OCI-LY7 (cell line): ENCODE measurements around the gene SLC29A1. TPM values are rescaled to one million over a fixed set of nuclear protein-coding genes. Genes with fewer than 3 reads are reported as not detected.
A peak's percentile ranks its signal among the peaks of the same experiment; 100 is the strongest.

Experiments
- BruUV-seq: library from RNA; stranded (reverse); fragments of 400-500 nt; replicated peaks from 2 replicates; lab custom pipeline; 2021; lab: Mats Ljungman, UMichigan
- CTCF ChIA-PET: fragments of 300-600 bp; sonication (Branson Sonifier 250); formaldehyde crosslinking; loops from one replicate; lab custom pipeline; 2022; ENCODE audit warnings: antibody characterized with exemption; ENCODE audit not compliant: unreplicated experiment; lab: Charles Lee
- POLR2A ChIA-PET: fragments of 300-600 bp; sonication (Branson Sonifier 250); formaldehyde crosslinking; loops from one replicate; lab custom pipeline; 2022; ENCODE audit warnings: antibody characterized with exemption; lab: Charles Lee
- DNase-seq: peaks from one replicate; pipeline ENCODE4 v3.0.0-alpha.2; 2015; ENCODE audit warnings: low spot score
- H2AFZ ChIP-seq: fragments of 200-600 bp; sonication (generic), shearing (Covaris generic); 2 replicates; pipeline ENCODE4 v1.6.1; 2014; ENCODE audit warnings: mild to moderate bottlenecking, antibody characterized with exemption, low read length, moderate library complexity
- H3K27ac ChIP-seq: fragments of 200-600 bp; sonication (generic); 2 replicates; pipeline ENCODE4 v1.5.1; 2014; ENCODE audit warnings: mixed run types, low read depth, mild to moderate bottlenecking, moderate library complexity, low read length, inconsistent platforms; ENCODE audit not compliant: poor library complexity, severe bottlenecking
- H3K36me3 ChIP-seq: fragments of 200-600 bp; sonication (generic); 2 replicates; pipeline ENCODE4 v1.6.1; 2014; ENCODE audit warnings: mild to moderate bottlenecking, antibody characterized with exemption, low read length, moderate library complexity, mixed read lengths; ENCODE audit not compliant: insufficient read depth
- H3K4me1 ChIP-seq: fragments of 200-600 bp; sonication (generic); 2 replicates; pipeline ENCODE4 v1.5.1; 2014; ENCODE audit warnings: mild to moderate bottlenecking, low read length; ENCODE audit not compliant: insufficient read depth, poor library complexity, severe bottlenecking
- H3K4me2 ChIP-seq: fragments of 200-600 bp; sonication (generic); 2 replicates; pipeline ENCODE4 v1.6.1; 2014; ENCODE audit warnings: mild to moderate bottlenecking, low read length
- H3K4me3 ChIP-seq: fragments of 200-600 bp; sonication (generic); 2 replicates; pipeline ENCODE4 v1.5.1; 2014; ENCODE audit warnings: mild to moderate bottlenecking, low read depth, low read length; ENCODE audit not compliant: poor library complexity, severe bottlenecking
- H3K79me2 ChIP-seq: fragments of 200-600 bp; sonication (generic); 2 replicates; pipeline ENCODE4 v1.6.1; 2016; ENCODE audit warnings: low read depth, mild to moderate bottlenecking, low read length, moderate library complexity, mixed read lengths; ENCODE audit not compliant: insufficient read depth
- H3K9me2 ChIP-seq: fragments of 200-600 bp; sonication (generic); 2 replicates; pipeline ENCODE4 v1.6.1; 2016; ENCODE audit warnings: mild to moderate bottlenecking, low read length, mixed read lengths; ENCODE audit not compliant: insufficient read depth
- H3K9me3 ChIP-seq: fragments of 200-600 bp; sonication (generic); 2 replicates; pipeline ENCODE4 v1.6.1; 2014; ENCODE audit warnings: mild to moderate bottlenecking, mixed run types, low read length, mixed read lengths
- H4K20me1 ChIP-seq: fragments of 200-600 bp; sonication (generic); 2 replicates; pipeline ENCODE4 v1.6.1; 2014; ENCODE audit warnings: mild to moderate bottlenecking, antibody characterized with exemption, low read length, moderate library complexity, mixed read lengths; ENCODE audit not compliant: insufficient read depth
- CTCF ChIP-seq: fragments of 200-600 bp; sonication (generic); conservative IDR thresholded peaks from 2 replicates; pipeline ENCODE4 v1.5.1; 2014; ENCODE audit warnings: mild to moderate bottlenecking, antibody characterized with exemption, low read length, moderate library complexity, mixed read lengths
- EZH2phosphoT487 ChIP-seq: fragments of 200-600 bp; sonication (generic); IDR thresholded peaks from 2 replicates; pipeline ENCODE4 v1.6.1; 2018; ENCODE audit warnings: low read depth, borderline replicate concordance, mild to moderate bottlenecking, mixed run types, antibody characterized with exemption, low read length, moderate library complexity, mixed read lengths
- intact Hi-C: fragments of 100-400 bp; cut with micrococcal nuclease; formaldehyde crosslinking; loops from one replicate; pipeline ENCODE4 v1.10.0; 2022; ENCODE audit not compliant: unreplicated experiment
- total RNA-seq, 2 experiments: library from RNA; depleted of rRNA in 1 of 2; stranded (reverse); fragments of >200 nt in 1 of 2; shearing (Covaris generic) in 1 of 2; gene quantifications; 2 replicates each; pipeline ENCODE4 v1.2.3, GENCODE V29; 2014 to 2022

The SLC29A1 gene
- total RNA-seq, 2 experiments from 2014 or later, result 52.6 to 64.6 TPM

GRCh38 chr6:44264154-44265006 is 41.0 kb downstream of the SLC29A1 start:
- CTCF ChIA-PET, result no interaction called here
- Histone ChIP-seq H3K27ac (peak overlapping the region; percentile 85), H3K79me2 (peaks cover 41% of the 10 kb centered on the region), H3K9me3 (no peaks in the 10 kb centered on the region), H3K4me2 (peak overlapping the region; percentile 96), H3K9me2 (no peaks in the 10 kb centered on the region), H3K4me1 (peaks cover 61% of the 10 kb centered on the region), H4K20me1 (no peaks in the 10 kb centered on the region), H2AFZ (peak overlapping the region; percentile 56; the same call in 1 of the 2 replicates), H3K36me3 (peaks cover 38% of the 10 kb centered on the region), H3K4me3 (peak overlapping the region; percentile 86)
- DNase-seq, result peak; percentile 90
- no peak for TF ChIP-seq CTCF
- TF ChIP-seq EZH2phosphoT487, result no peak
- POLR2A ChIA-PET, result interaction anchor here (1.0 to 4.3 kb wide), 2 partner anchors 17 to 19 kb away, joined by 3 to 22 read pairs; partner anchors contain the start of gene HSP90AB1
- BruUV-seq, result no TSS peak
- intact Hi-C loops, result loop anchor here (1.0 to 5.0 kb wide), 3 partner anchors 18 to 123 kb away; partner anchors contain the start of gene CDC5L

GRCh38 chr6:44265007-44265721 is 41.8 kb downstream of the SLC29A1 start, which contains the start of gene NFKBIE:
TSS of gene NFKBIE (minus strand) at chr6:44265551. CDS start at chr6:44265346, 205 bp downstream.
- Histone ChIP-seq H3K79me2 (peaks cover 41% of the 10 kb centered on the region), H3K9me2 (no peaks in the 10 kb centered on the region), H2AFZ (peak within 1 kb of the TSS; percentile 56), H3K27ac (peak within 1 kb of the TSS; percentile 85), H3K36me3 (peaks cover 30% of the 10 kb centered on the region), H3K4me3 (peak within 1 kb of the TSS; percentile 86), H3K4me1 (peaks cover 68% of the 10 kb centered on the region), H3K9me3 (no peaks in the 10 kb centered on the region), H4K20me1 (no peaks in the 10 kb centered on the region), H3K4me2 (peak within 1 kb of the TSS; percentile 96)
- ChIA-PET POLR2A (interaction anchor here (4.3 kb wide), 1 partner anchor 17 kb away, joined by 22 read pairs; the partner anchor contains the start of gene HSP90AB1), CTCF (no interaction called here)
- intact Hi-C loops, result loop anchor here (2.0 to 5.0 kb wide), 2 partner anchors 40 to 122 kb away; partner anchors contain the start of gene CDC5L
- peak; percentile 88 for DNase-seq
- TSS peak; percentile 84 for BruUV-seq
- TF ChIP-seq CTCF, result peak; percentile 79
- no peak for TF ChIP-seq EZH2phosphoT487
